Pons (tissue), 1 donor: ENCODE data around the gene RCC1.
"Not testable (repeated sequence)": the region's sequence is repeated elsewhere in the genome, so short reads cannot be mapped to it uniquely, and the experiment has no call there.

ENCODE experiments used
- DNase-seq: peaks from one replicate; pipeline ENCODE4 v3.0.0-alpha.2; 2016; ENCODE audit warnings: low spot score

The RCC1 gene

GRCh38 chr1:28505406-28506187 lies at the start of gene RCC1:
Gene RCC1, plus strand, starts transcription at chr1:28506043. Its CDS starts 23,824 bp downstream, at chr1:28529867.
- DNase-seq, result peak; percentile 99

- DNase-seq, result no peak
These were observed 49.8 kb upstream of the RCC1 start for GRCh38 chr1:28456078-28456477.

GRCh38 chr1:28457678-28458077 lies 48.2 kb upstream of the RCC1 start:
- DNase-seq, result no peak

GRCh38 chr1:28458237-28459228 lies 47.3 kb upstream of the RCC1 start:
- no peak for DNase-seq

- DNase-seq, result no peak
These were observed 39.5 kb upstream of the RCC1 start for GRCh38 chr1:28466226-28466778.

- no peak for DNase-seq
These were observed 35.7 kb upstream of the RCC1 start for GRCh38 chr1:28470146-28470545.

- not testable (repeated sequence) for DNase-seq
These were observed 26.3 kb upstream of the RCC1 start for GRCh38 chr1:28479497-28479896.

- DNase-seq, result no peak
These were observed 25.5 kb upstream of the RCC1 start for GRCh38 chr1:28480308-28480707.

GRCh38 chr1:28482138-28482537 lies 23.7 kb upstream of the RCC1 start:
- no peak for DNase-seq

GRCh38 chr1:28482702-28483101 lies 23.1 kb upstream of the RCC1 start:
- no peak for DNase-seq

- no peak for DNase-seq
These were observed 11.1 kb upstream of the RCC1 start for GRCh38 chr1:28494737-28495136.

GRCh38 chr1:28499553-28499952 lies 6.3 kb upstream of the RCC1 start:
- no peak for DNase-seq

GRCh38 chr1:28501925-28502324 lies 3.9 kb upstream of the RCC1 start:
- no peak for DNase-seq

- no peak for DNase-seq
These were observed 2.7 kb upstream of the RCC1 start for GRCh38 chr1:28503117-28503516.

- no peak for DNase-seq
These were observed 1.0 kb downstream of the RCC1 start for GRCh38 chr1:28506907-28507246.

- no peak for DNase-seq
These were observed 1.4 kb downstream of the RCC1 start for GRCh38 chr1:28507247-28507645.

- DNase-seq, result no peak
These were observed 2.0 kb downstream of the RCC1 start for GRCh38 chr1:28507646-28508434.

- no peak for DNase-seq
These were observed 2.6 kb downstream of the RCC1 start for GRCh38 chr1:28508435-28508754.

GRCh38 chr1:28509705-28510272 lies 3.9 kb downstream of the RCC1 start:
- DNase-seq, result no peak

GRCh38 chr1:28510273-28510969 lies 4.6 kb downstream of the RCC1 start:
- no peak for DNase-seq

- no peak for DNase-seq
These were observed 5.2 kb downstream of the RCC1 start for GRCh38 chr1:28510970-28511440.
